GM21367 (cell line): Measurements from ENCODE around the gene HOPX.
"Not testable (repeated sequence)": the region's sequence is repeated elsewhere in the genome, so short reads cannot be mapped to it uniquely, and the experiment has no call there.

Experiments
- ATAC-seq: cut with Tn5 transposase; IDR thresholded peaks from one replicate; pipeline ENCODE4 v1.9.1; 2021; ENCODE audit not compliant: unreplicated experiment

Gene HOPX

GRCh38 chr4:56689201-56689969 is 8.3 kb upstream of the HOPX start:
- no peak for ATAC-seq

DNA sequence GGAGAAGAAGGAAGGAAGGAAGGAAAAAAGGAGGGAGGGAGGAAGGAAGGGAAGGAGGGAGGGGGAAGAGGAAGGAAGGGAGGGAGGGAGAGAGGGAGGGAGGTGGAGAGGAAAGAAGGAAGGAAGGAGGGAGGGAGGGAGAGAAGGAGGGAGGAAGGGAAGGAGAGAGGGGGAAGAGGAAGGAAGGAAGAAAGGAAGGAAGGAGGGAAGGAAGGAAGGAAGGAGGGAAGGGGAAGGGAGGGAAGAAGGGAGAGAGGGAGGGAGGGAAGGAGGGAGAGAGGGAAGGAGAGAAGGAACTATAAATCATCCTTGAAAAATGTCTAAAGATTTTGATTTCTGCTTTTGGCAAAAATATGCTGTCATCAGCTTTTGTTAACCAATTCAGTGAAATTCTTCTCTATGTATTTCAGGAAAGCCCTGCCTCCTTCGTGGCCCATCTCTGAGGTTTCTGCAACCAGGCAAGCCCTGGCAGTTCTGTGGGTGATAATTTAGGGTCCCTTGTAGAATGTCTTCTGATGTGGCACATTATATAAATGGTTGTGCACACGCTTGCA is 7.1 kb upstream of the HOPX start:
- ATAC-seq: no peak

GRCh38 chr4:56686537-56687231 is 5.6 kb upstream of the HOPX start:
- ATAC-seq: no peak

- ATAC-seq: no peak
These were observed 3.4 kb upstream of the HOPX start for GRCh38 chr4:56684320-56685050.

GRCh38 chr4:56683455-56683854 is 2.4 kb upstream of the HOPX start:
- no peak for ATAC-seq

- ATAC-seq: no peak
These were observed 893 bp upstream of the HOPX start for GRCh38 chr4:56681853-56682525.

DNA sequence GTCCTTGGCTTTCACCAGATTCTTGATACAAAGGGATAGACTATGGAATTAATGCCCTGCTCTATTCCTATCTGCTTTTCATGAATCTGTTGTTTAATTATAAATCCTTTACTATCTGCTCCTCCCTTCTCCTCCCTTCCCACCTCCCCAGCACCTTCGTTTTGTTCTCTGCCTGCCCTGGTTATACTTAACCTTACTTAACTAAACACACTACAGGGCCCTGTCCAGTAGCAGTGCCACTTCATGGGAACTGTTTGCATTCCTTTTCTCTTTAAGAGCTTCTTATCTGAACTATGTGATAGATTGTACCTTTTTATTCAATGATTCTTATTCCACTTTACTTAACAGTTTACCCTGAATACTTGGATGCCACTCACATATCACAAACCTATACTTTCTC is 830 bp downstream of the HOPX start:
- ATAC-seq: no peak

GRCh38 chr4:56677711-56678110 is 3.4 kb downstream of the HOPX start:
- no peak for ATAC-seq

- no peak for ATAC-seq
These were observed 6.1 kb downstream of the HOPX start for GRCh38 chr4:56674984-56675383.

DNA sequence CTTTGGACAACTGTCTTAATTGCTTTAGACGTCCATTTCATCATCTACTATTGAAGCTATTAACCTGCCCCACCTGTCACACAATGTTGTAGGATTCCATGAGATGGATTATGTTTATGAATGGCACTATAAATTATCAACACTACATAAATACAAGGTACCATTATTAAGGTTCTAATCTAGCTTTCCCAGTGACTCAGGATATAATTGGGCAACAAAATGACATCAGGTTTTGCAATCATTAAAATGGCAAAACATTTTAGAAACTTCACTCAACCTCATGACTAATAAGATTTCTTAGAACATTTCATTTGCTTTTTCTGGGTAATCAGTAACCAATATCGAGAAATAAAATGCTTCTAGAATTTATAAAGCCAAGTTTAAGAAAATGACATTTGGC is 9.2 kb downstream of the HOPX start:
- no peak for ATAC-seq

GRCh38 chr4:56671373-56671772 is 9.7 kb downstream of the HOPX start:
- no peak for ATAC-seq

GRCh38 chr4:56668267-56668666 is 12.8 kb downstream of the HOPX start:
- no peak for ATAC-seq

DNA sequence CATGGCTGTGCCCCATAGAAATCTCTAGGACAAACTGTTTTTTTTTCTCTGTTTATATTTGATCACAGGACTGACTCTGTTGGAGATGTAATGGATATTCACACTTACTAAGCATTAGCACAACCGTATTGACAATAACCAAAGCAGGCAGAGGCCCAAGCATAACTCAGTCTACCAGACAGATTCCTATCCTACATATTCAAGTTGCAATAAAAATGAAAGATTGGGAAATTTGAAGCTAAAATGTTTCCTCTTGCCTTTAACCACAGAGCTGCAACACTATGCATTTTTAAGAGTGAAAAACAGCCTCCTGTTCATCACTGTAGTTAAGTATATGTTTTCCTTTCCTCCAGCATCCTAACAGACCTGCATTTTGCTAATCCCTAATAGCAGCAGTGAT is 13.7 kb downstream of the HOPX start:
- ATAC-seq: not testable (repeated sequence)

DNA sequence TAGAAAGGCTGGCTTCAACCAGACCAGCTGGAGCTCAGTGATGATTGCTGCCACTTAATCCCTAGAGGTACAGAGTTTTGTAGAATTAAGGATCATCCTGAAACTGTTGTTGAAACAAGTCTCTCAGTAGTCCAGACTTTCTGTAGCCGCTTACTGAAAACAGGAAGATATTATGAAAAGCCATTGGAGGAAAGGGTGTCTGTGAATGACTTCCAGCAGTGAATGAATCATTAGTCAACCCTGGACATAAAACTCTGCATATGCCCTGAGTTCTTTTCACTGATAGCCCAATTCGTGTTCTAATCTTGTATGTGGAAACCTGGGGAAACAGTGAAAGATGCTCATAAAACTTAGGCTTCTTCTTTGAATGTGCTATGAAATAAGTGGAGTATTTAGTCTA is 14.8 kb downstream of the HOPX start:
- no peak for ATAC-seq

DNA sequence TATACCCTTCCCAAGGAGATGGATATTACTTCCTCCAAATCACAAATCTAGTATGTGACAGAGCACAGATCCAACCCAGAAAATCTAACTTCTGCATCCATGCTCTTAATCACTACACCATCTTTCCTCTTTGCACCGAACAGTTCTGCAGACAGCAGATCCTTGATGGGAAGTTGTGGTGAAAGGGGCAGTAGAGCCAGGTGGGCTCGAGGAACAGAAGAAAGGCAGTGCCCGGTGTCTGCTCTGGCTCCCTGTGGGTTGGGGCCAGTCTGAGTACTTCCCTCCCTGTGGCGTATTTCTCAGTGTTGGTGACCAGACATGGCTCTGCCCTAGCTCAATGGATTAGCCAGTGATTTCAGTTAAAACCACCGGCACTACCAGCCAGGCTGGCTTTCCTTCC is 15.3 kb downstream of the HOPX start:
- no peak for ATAC-seq

- ATAC-seq: no peak
These were observed 18.2 kb downstream of the HOPX start for GRCh38 chr4:56662782-56663468.

DNA sequence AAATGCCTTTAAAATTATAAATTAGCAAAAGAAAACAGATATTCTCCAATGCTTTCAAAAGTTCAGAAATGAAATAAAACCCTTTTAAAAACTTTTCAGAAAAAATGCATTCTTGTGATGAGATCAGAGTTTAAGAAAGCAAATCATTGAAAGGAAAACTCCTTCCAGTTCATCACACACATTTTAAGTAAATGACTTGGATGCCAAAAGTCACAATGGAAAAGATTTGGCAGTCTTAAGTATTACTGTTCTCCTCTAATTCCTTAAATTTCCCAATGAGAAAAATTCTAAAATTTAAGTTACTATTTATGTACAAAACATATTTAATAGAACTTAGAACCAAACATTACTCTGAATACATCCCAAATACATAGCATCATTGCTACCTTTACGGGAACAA is 21.1 kb downstream of the HOPX start:
- ATAC-seq: no peak

DNA sequence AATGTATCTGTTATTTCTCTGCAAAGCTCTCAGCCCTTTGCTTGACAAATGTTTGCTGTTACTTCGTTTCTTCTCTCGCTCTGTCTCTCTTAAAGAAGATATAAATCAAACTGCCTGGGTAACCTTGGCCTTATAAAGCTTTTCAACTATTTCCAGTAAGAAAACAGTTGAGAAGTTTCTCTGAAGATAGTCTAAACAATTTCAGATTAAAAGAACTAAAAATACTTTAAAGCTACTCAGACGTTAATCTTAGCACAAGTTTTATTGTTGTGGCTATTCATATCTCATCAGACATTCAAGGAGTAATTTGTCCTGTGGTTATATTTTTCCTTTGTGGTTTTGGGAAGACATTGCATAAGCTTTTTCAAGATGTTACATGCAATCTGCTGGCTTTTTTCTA is 22.6 kb downstream of the HOPX start:
- ATAC-seq: no peak

DNA sequence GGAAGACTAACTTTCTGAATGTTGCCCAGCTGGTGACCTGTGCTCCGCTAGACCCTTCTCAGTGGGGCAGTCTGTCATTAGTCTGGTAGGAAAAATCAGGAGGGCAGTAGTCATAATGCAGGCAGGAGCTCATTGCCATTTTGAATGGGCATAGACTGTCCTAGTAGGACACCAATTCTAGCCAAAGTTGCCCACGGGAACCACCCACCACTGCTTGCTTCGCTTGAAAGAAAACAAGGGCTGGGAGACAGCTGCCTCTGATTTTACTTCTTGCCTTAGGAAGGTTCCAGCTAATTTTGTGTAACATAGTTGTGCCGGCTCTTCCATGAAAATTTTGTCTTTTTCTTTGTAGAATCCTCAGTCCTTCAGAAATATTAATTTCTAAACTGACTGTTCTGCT is 23.3 kb downstream of the HOPX start:
- ATAC-seq: no peak

DNA sequence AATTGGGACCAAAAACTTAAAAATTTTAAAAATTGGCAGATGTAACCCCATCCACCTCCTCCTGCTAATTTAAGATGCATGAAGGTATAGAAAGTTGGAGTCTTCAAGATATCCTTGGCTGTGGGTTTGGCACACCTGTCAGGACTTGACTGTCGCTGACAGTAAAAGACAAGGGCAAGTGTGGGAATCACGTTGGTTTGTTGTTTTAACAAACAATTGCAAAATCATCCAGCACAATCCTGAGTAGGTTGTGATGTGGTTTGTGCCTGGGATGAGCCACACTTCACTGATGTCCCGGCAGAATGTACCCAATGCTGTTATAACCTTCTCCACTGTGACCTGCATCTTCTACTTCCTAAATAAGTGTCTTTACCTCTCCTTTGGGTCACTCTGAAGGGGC is 24.0 kb downstream of the HOPX start:
- ATAC-seq: no peak

GRCh38 chr4:56656346-56656643 is 24.8 kb downstream of the HOPX start:
- no peak for ATAC-seq
